Sciatic nerve (tissue), 2 donors: ENCODE measurements around the gene BTBD9. TPM values are rescaled to one million over a fixed set of nuclear protein-coding genes. Genes with fewer than 3 reads are reported as not detected.
"Not testable (repeated sequence)": the region's sequence is repeated elsewhere in the genome, so short reads cannot be mapped to it uniquely, and the experiment has no call there.

Experiments
- ATAC-seq: fragments of 200-7000 bp; cut with Tn5 transposase; one replicate; pipeline ENCODE4 v1.9.1; 2020; ENCODE audit warnings: mild to moderate bottlenecking, moderate library complexity
- DNase-seq: peaks from one replicate; pipeline ENCODE4 v3.0.0-alpha.2; 2020; ENCODE audit warnings: low spot score
- intact Hi-C: fragments of 100-400 bp; cut with DNase I; formaldehyde crosslinking; loops from one replicate; pipeline ENCODE4 v1.14.2; 2022
- total RNA-seq: library from RNA; stranded (reverse); fragmentation: NEBNext Ultra II Directional; extraction: Animal tissue kit (Norgen Biotek cat#: 25700); gene quantifications from one replicate; pipeline ENCODE4 v1.2.1, GENCODE V29; 2021
- donor health status: DM: no; HTN: no; CAD: no.
- donor health status: DM: no; HTN: no; CAD: no.

BTBD9 gene
- total RNA-seq, 1 donor from 2014 or later, result 22.4 TPM

- DNase-seq, result no peak
- no peak for ATAC-seq
- intact Hi-C loops, result no loop called here
These were observed 291.4 kb downstream of the BTBD9 start for GRCh38 chr6:38348371-38348770.

- ATAC-seq, DNase-seq, intact Hi-C loops: not testable (repeated sequence)
These were observed 291.9 kb downstream of the BTBD9 start for GRCh38 chr6:38347829-38348228.

GRCh38 chr6:38346291-38347079 is 293.2 kb downstream of the BTBD9 start:
- ATAC-seq, result no peak

GRCh38 chr6:38345586-38345985 is 294.1 kb downstream of the BTBD9 start:
- DNase-seq, result no peak
- intact Hi-C loops, result no loop called here
- ATAC-seq, result no peak

More at GRCh38 chr6:38346291-38347079, 293.2 kb downstream of the BTBD9 start:
- intact Hi-C loops, result no loop called here
- DNase-seq, result no peak

- intact Hi-C loops, result no loop called here
- no peak for DNase-seq
- no peak for ATAC-seq
These were observed 298.2 kb downstream of the BTBD9 start for GRCh38 chr6:38341496-38341895.

GRCh38 chr6:38339914-38340313 is 299.8 kb downstream of the BTBD9 start:
- DNase-seq (no peak), ATAC-seq (no peak)
- intact Hi-C loops, result no loop called here

GRCh38 chr6:38337819-38338465 is 301.8 kb downstream of the BTBD9 start:
- intact Hi-C loops, result no loop called here
- DNase-seq (no peak), ATAC-seq (no peak)

DNA sequence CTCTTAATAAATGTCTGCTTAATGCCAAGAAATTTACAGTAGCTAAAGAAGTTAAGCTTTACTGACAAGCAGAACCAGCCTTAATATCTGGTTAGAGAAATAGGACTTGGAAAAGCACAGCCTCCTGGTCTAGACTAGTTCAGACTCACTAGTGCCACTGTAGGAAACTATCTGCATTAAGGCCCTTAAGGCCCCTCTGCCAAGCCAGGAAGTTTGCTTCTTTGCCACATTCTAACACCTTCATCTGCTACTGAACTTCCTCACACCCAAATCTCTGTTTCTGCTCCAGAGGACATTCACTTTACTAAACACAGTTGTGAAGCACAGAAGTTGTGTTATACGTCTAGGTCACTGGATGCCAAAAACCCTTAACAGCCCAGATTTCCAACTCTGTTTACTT is 302.8 kb downstream of the BTBD9 start:
- ATAC-seq (no peak), DNase-seq (no peak)
- intact Hi-C loops, result no loop called here

DNA sequence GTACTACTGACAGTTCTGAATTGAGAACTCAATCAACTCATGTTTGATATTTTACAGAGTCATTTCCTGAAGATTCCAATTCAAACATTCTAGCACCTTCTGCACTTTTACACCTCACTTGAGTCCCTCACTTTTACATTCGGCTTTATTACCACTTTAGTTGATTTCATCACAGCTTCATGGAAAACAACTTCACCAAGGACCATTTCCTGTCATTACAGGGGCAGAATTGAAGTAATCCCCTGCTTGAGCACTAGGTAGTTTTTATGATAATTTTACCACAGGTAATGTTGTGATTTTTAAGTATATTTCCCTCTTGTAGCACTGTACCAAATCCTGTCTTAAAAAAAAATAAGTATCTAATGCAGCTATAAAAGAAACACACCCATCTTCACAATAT is 312.9 kb downstream of the BTBD9 start:
- DNase-seq (no peak), ATAC-seq (no peak)
- intact Hi-C loops, result no loop called here

DNA sequence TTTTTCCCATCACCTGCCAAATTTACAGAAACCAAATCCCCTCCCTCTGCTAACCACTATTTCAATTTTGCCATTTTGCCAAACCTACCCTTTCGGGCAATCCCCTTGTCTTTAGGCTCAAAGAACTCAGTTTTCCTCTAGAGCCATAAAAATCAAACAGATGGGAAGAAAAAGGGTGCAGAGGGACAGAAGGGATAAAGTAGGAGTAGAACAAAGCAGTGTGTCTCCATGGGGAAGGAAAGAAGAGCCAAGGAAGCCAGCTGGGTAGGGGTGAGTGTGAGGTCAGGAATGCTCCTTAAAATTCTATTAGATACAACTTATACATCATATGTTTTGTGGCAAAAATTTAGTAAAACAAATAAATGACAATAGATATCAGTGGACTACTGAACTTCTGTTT is 316.5 kb downstream of the BTBD9 start:
- ATAC-seq (no peak), DNase-seq (no peak)
- intact Hi-C loops, result no loop called here

- no peak for ATAC-seq
- intact Hi-C loops, result no loop called here
- no peak for DNase-seq
These were observed 317.6 kb downstream of the BTBD9 start for GRCh38 chr6:38322138-38322537.

- intact Hi-C loops, result no loop called here
- ATAC-seq, result no peak
- DNase-seq, result no peak
These were observed 318.9 kb downstream of the BTBD9 start for GRCh38 chr6:38320843-38321242.

DNA sequence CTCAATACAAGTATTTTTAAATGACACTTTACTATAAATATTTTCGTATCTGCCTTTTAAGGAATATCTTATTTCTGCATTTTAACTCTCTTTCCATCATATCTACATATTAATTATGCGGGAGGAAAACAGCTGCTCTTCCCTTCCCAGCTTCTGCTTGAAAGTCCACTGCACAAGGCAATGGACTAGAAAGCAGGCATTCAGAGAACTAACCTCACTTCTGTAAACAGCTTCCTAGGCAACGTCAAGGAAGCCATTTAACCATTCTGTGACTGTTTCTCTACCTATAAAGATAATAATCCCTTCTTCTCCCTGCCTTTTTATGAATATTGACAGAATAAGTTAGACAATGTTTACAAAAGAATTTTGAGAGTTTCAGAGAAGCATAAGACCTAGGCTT is 319.4 kb downstream of the BTBD9 start:
- intact Hi-C loops, result no loop called here
- DNase-seq, result no peak
- no peak for ATAC-seq

DNA sequence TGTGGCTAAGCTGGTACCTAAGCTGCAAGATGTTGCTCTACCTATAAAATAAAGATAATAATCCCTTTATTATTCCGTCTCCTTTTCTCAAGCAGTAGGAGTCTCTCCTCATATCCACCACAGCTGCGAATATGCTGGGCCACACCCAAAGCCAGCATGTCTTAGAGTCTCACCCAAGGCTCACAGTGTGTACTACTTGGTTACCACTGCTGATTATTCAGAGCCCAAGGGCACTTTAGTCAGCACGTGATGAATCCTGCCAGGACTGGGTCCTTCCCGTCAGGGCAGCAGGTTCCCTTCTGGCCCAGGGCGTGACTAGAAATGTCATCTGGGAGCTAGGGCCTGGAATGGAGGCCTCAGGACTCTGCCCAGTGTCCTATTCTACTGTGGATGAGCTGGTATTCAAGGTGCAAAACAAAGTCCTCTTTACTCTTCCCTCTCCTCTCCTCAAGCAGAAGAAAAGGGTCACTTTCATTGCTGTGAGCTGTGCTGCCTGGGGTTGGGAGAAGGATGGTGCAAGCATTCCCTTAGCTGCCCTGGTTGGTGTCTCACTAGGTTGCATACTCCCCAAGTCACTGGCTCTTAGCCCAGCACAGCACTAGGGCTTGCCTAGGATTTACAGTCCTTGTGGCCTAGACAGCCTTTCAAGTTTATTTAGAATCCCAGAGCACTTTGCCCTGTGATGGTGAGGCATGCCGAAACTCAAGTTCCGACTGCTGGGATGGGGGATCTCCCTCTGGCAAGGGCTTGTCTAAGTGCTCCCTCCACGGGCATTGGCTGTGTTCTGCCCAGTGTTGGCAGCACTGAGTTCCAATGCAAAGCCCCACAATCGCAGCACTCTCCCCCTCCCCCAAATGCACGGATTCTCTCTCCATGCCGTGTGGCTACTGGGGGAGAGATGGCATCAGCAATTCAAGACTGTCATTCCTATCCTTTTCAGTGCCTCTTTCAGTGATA is 320.2 kb downstream of the BTBD9 start:
- intact Hi-C loops, result no loop called here
- DNase-seq, result no peak
- no peak for ATAC-seq

DNA sequence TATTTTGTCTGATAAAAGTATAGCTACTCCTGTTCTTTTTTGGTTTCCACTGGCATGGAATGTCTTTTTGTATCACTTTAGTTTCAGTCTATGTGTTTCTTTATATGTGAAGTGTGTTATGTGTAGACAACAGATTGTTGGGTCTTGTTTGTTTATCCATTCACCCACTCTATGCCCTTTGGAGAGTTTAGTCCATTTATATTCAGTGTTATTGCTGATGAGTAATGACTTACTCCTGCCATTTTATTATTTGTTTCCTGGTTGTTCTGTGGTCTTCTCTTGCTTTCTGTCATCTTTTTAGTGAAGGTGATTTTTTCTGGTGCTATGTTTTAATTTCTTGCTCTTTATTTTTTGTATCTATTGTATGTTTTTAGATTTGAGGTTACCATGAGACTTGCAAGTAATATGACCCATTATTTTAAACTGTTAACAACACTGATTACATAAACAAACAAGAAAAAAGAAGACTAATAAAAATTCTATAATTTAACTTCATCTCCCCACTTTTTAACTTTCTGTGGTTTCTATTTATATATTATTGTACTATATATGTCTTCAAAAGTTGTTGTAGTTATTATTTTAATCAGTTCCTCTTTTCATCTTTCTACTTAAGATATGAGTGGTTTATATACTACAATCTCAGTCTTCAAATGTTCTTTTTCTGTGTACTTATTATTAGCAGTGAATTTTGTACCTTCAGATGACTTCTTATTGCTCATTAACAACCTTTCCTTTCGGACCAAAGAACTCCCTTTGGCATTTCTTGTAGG is 323.4 kb downstream of the BTBD9 start:
- intact Hi-C loops, result no loop called here
- no peak for DNase-seq
- ATAC-seq, result no peak

DNA sequence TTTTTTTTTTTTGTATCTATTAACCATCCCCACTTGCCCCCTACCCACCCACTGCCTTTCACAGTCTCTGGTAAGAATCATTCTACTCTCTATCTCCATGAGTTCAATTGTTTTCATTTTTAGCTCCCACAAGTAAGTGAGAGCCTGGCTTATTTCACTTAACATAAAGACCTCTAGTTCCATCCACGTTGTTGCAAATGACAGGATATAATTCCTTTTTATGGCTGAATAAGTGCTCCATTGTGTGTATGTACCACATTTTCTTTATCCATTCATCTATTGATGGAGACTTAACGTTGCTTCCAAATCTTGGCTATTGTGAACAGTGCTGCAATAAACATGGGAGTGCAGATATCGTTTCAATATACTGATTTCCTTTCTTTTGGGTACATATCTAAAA is 328.5 kb downstream of the BTBD9 start:
- ATAC-seq (no peak), DNase-seq (no peak)
- intact Hi-C loops, result no loop called here

- intact Hi-C loops, result no loop called here
- DNase-seq, result no peak
- ATAC-seq, result no peak
These were observed 329.7 kb downstream of the BTBD9 start for GRCh38 chr6:38310061-38310460.

DNA sequence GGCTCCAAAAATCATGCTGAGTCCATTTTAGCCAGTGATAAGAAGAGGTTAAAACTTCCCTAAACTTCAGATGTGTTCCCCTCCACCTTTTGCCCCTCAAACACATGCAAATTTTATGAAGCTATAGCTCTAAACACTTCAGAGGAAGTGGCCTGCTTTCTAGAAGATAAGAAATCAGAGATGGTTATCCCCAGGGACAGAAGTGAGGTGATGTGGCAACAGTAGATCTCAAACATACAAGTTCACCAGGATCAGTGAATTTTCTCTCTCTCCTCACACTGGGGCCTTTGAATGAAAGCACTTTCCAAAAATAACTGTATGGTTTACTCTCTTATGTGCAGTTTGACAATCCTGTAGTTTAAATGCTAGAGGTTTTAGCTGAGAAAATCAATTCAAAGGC is 332.0 kb downstream of the BTBD9 start:
- intact Hi-C loops, result no loop called here
- DNase-seq (no peak), ATAC-seq (no peak)

GRCh38 chr6:38306931-38307330 is 332.8 kb downstream of the BTBD9 start:
- no peak for DNase-seq
- intact Hi-C loops, result no loop called here
- no peak for ATAC-seq
